Mesendoderm (in vitro differentiated cells): Measurements from ENCODE around the gene RFX2.

Experiments used
- DNase-seq: peaks from one replicate; pipeline ENCODE4 v3.0.0; 2013
- H2AK5ac ChIP-seq: 2 replicates; pipeline ENCODE4 v1.6.1; 2013; ENCODE audit warnings: low read length, inconsistent platforms
- H2BK120ac ChIP-seq: 2 replicates; pipeline ENCODE4 v1.6.1; 2013; ENCODE audit warnings: low read depth, mild to moderate bottlenecking, low read length, moderate library complexity, mixed read lengths
- H2BK15ac ChIP-seq: replicated peaks from 2 replicates; pipeline ENCODE4 v1.6.1; 2013; ENCODE audit warnings: low read depth, mild to moderate bottlenecking, moderate library complexity
- H2BK5ac ChIP-seq: 2 replicates; pipeline ENCODE4 v1.6.1; 2013; ENCODE audit warnings: low read length, inconsistent platforms
- H3K18ac ChIP-seq: 2 replicates; pipeline ENCODE4 v1.6.1; 2013; ENCODE audit warnings: mild to moderate bottlenecking, low read length, mixed read lengths
- H3K23ac ChIP-seq: one replicate; pipeline ENCODE4 v1.6.1; 2013; ENCODE audit warnings: low read length
- H3K27ac ChIP-seq: 2 replicates; pipeline ENCODE4 v1.5.1; 2013; ENCODE audit warnings: low read depth, mild to moderate bottlenecking, inconsistent platforms, low read length, moderate library complexity
- H3K27me3 ChIP-seq: 2 replicates; pipeline ENCODE4 v1.6.1; 2013; ENCODE audit warnings: low read length, control low read depth, mild to moderate bottlenecking, inconsistent platforms; ENCODE audit not compliant: insufficient read depth, poor library complexity
- H3K36me3 ChIP-seq: 2 replicates; pipeline ENCODE4 v1.6.1; 2013; ENCODE audit warnings: low read length, inconsistent platforms; ENCODE audit not compliant: control insufficient read depth, insufficient read depth
- H3K4ac ChIP-seq: one replicate; pipeline ENCODE4 v1.6.1; 2013; ENCODE audit warnings: low read depth, mild to moderate bottlenecking, low read length, moderate library complexity
- H3K4me1 ChIP-seq: 2 replicates; pipeline ENCODE4 v1.6.1; 2013; ENCODE audit warnings: low read depth, low read length, inconsistent platforms; ENCODE audit not compliant: control insufficient read depth
- H3K4me2 ChIP-seq: 2 replicates; pipeline ENCODE4 v1.6.1; 2013; ENCODE audit warnings: low read length
- H3K4me3 ChIP-seq: 2 replicates; pipeline ENCODE4 v1.5.1; 2013; ENCODE audit warnings: mild to moderate bottlenecking, low read length
- H3K56ac ChIP-seq: one replicate; pipeline ENCODE4 v1.6.1; 2013; ENCODE audit warnings: low read length
- H3K79me1 ChIP-seq: 2 replicates; pipeline ENCODE4 v1.6.1; 2013; ENCODE audit warnings: low read length, inconsistent platforms
- H3K79me2 ChIP-seq: 2 replicates; pipeline ENCODE4 v1.6.1; 2013; ENCODE audit warnings: mild to moderate bottlenecking, low read length; ENCODE audit not compliant: control insufficient read depth, insufficient read depth
- H3K9ac ChIP-seq: 2 replicates; pipeline ENCODE4 v1.6.1; 2013; ENCODE audit warnings: low read length, inconsistent platforms
- H4K5ac ChIP-seq: one replicate; pipeline ENCODE4 v1.6.1; 2013; ENCODE audit warnings: low read length
- H4K8ac ChIP-seq: one replicate; pipeline ENCODE4 v1.6.1; 2013; ENCODE audit warnings: low read depth, mild to moderate bottlenecking, control low read depth, low read length, moderate library complexity
- WGBS: extraction: QIAGEN DNeasy Blood & Tissue Kit; methylation state at CpG from one replicate; pipeline ENCODE4 v1.1.7; 2013; ENCODE audit warnings: low lambda C conversion rate, missing lambda C conversion rate; ENCODE audit not compliant: insufficient coverage; ENCODE audit errors: extremely low coverage; 5-methylcytosine and 5-hydroxymethylcytosine counted together

The RFX2 gene

DNA sequence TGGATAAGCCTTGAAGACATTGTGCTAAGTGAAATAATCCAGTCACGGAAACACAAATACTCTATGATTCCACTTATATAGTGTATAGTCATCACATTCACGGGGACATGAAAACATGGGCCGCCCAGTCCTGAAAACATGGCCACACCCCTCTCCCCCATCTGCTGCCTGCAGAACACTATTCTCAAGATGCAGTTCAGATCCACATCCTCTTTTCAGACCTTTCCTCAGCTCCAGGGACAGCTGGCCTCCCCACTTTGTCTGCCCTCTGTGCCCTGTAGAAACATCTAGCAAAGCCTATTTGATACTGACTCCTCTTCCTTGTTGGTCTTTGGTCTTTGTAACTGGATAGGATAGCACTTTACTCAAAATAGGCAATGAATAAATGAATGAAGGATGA is 8.3 kb downstream of the RFX2 start:
- H3K9ac ChIP-seq = no peak overlapping the region
- no peak overlapping the region for H3K27ac ChIP-seq
- H3K79me2 ChIP-seq = no peaks in the 10 kb centered on the region
- H2AK5ac ChIP-seq = no peak overlapping the region
- no peak overlapping the region for H4K8ac ChIP-seq
- H3K56ac ChIP-seq = no peak overlapping the region
- no peak overlapping the region for H3K4me3 ChIP-seq
- DNase-seq = no peak
- no peak overlapping the region for H2BK15ac ChIP-seq
- H3K18ac ChIP-seq = no peak overlapping the region
- no CpG with 5 or more reads among the region's 3 CpGs for WGBS
- no peak overlapping the region for H3K23ac ChIP-seq
- H4K5ac ChIP-seq = no peak overlapping the region
- H2BK120ac ChIP-seq = no peak overlapping the region
- no peaks in the 10 kb centered on the region for H3K79me1 ChIP-seq
- no peaks in the 10 kb centered on the region for H3K27me3 ChIP-seq
- H2BK5ac ChIP-seq = no peak overlapping the region
- H3K4ac ChIP-seq = no peak overlapping the region
- no peaks in the 10 kb centered on the region for H3K36me3 ChIP-seq
- no peaks in the 10 kb centered on the region for H3K4me1 ChIP-seq
- H3K4me2 ChIP-seq = no peak overlapping the region

DNA sequence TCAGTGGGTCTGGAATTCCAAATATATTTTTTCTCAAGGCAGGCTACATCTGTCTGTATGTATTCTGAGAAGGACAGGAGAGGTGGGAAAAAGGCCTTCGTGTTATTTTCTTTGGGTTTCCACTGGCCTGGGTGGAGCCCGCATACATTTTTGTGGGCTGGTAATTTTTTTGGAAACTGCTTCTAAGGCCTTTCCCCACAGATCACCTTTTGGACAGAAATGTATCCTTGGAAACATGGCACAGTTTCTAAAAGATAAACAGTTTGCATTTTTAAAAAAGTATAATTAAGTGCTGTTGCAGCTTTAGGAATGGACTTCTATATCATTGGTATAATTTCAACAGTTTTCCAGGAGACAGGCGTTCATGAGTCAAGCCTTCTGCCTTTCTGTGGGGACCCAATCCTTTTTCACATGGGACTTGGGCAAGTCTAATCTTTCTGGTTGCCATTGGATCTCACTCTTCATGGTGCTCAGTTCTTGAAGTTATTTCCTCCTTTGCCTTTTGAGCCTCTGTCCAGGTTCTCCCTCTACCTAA is 8.9 kb downstream of the RFX2 start:
- Histone ChIP-seq H2BK15ac (no peak overlapping the region), H3K23ac (no peak overlapping the region), H2AK5ac (no peak overlapping the region), H3K4me3 (no peak overlapping the region), H3K79me1 (no peaks in the 10 kb centered on the region), H2BK120ac (no peak overlapping the region), H3K4me2 (no peak overlapping the region), H3K18ac (no peak overlapping the region), H2BK5ac (no peak overlapping the region), H3K4me1 (no peaks in the 10 kb centered on the region), H4K5ac (no peak overlapping the region), H3K27me3 (no peaks in the 10 kb centered on the region), H3K27ac (no peak overlapping the region), H4K8ac (no peak overlapping the region), H3K56ac (no peak overlapping the region), H3K79me2 (no peaks in the 10 kb centered on the region), H3K4ac (no peak overlapping the region), H3K9ac (no peak overlapping the region), H3K36me3 (no peaks in the 10 kb centered on the region)
- no CpG with 5 or more reads among the region's 3 CpGs for WGBS
- no peak for DNase-seq

DNA sequence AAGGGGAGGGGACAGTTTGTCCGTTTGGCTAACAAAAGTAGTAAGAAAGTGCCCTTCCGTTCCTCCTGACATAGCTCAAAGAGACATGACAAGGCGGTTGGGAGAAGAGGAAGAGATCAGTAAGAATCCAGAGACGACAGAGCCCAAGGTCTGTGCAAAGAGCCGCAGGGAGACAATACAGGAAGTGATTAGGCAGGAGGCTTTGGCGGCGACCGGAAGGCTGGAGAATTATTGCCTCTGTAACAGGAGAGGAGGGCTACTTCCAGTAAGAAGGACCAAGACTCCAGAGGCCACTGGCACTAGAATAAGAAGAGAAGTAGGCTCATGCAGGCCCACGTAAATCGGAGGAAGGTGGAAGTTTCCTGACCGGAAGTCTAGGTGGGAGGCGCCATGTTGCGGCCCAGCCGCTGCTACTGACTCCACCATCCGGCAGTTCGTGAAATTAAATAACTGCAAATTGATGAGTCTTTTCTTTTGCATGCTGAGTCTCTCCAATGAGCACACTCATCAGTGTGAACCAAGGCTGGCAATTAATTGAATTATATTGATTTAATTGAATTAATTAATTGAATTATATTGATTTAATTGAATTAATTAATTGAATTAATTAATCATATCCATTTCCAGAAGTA is 9.9 kb downstream of the RFX2 start:
- no peak overlapping the region for H2AK5ac ChIP-seq
- H3K79me1 ChIP-seq = no peaks in the 10 kb centered on the region
- no peak overlapping the region for H3K9ac ChIP-seq
- H4K5ac ChIP-seq = no peak overlapping the region
- no peak overlapping the region for H3K27ac ChIP-seq
- no peak overlapping the region for H3K56ac ChIP-seq
- H3K79me2 ChIP-seq = no peaks in the 10 kb centered on the region
- no peaks in the 10 kb centered on the region for H3K36me3 ChIP-seq
- no peak overlapping the region for H3K18ac ChIP-seq
- no peak overlapping the region for H3K23ac ChIP-seq
- no peak overlapping the region for H2BK5ac ChIP-seq
- no CpG with 5 or more reads among the region's 16 CpGs for WGBS
- H3K4me2 ChIP-seq = no peak overlapping the region
- no peak overlapping the region for H2BK15ac ChIP-seq
- no peak overlapping the region for H2BK120ac ChIP-seq
- H3K4ac ChIP-seq = no peak overlapping the region
- no peaks in the 10 kb centered on the region for H3K27me3 ChIP-seq
- H4K8ac ChIP-seq = no peak overlapping the region
- no peak overlapping the region for H3K4me3 ChIP-seq
- DNase-seq = no peak
- no peaks in the 10 kb centered on the region for H3K4me1 ChIP-seq

DNA sequence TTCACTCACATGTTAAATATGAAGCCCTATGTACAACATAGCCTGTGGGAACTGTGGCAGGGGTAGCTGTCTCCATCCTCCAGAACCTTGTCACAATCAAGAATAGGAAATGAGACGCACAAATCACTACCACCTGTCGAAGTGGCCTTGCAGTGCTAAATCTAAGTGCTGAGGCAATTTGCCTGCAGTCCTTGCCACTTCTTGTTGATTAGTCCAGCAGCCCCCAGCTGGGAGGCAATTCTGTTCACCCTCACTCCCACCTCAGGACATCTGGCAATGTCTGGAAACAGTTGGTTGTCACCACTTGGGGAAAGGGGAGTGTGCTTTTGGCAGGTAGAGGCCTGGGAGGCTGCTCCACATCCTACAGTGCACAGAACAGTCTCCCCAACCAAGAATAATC is 10.7 kb downstream of the RFX2 start:
- H2BK15ac ChIP-seq = no peak overlapping the region
- WGBS = no CpG with 5 or more reads among the region's 2 CpGs
- H3K9ac ChIP-seq = no peak overlapping the region
- H3K4ac ChIP-seq = no peak overlapping the region
- H3K4me1 ChIP-seq = no peaks in the 10 kb centered on the region
- no peaks in the 10 kb centered on the region for H3K36me3 ChIP-seq
- H3K79me1 ChIP-seq = no peaks in the 10 kb centered on the region
- no peak overlapping the region for H4K5ac ChIP-seq
- no peak overlapping the region for H3K27ac ChIP-seq
- DNase-seq = no peak
- H3K4me3 ChIP-seq = no peak overlapping the region
- H2BK5ac ChIP-seq = no peak overlapping the region
- no peak overlapping the region for H3K23ac ChIP-seq
- no peak overlapping the region for H3K18ac ChIP-seq
- H3K56ac ChIP-seq = no peak overlapping the region
- H3K79me2 ChIP-seq = no peaks in the 10 kb centered on the region
- H4K8ac ChIP-seq = no peak overlapping the region
- H2AK5ac ChIP-seq = no peak overlapping the region
- H3K4me2 ChIP-seq = no peak overlapping the region
- H3K27me3 ChIP-seq = no peaks in the 10 kb centered on the region
- H2BK120ac ChIP-seq = no peak overlapping the region

DNA sequence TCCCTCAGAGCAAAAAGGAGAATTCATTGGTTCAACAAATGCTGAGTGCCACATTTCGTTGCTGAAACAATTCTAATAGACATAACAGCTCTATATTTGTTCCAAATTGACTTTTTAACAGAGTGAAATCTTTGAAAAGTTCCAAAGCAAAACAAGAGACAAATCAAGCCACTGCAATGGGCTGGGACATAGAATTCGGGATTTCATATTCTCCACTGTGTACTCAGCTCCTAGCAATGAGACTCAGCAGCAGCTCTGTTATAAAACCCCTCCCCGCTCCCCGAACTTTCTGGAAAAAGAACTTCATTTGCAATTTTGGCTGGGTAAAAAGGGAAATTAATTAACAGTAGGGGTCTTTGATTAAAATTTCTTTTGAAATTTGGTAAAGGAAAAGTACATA is 11.3 kb downstream of the RFX2 start:
- no CpG with 5 or more reads among the region's 4 CpGs for WGBS
- H3K56ac ChIP-seq = no peak overlapping the region
- H3K4me3 ChIP-seq = no peak overlapping the region
- no peaks in the 10 kb centered on the region for H3K79me2 ChIP-seq
- H3K27me3 ChIP-seq = no peaks in the 10 kb centered on the region
- H3K23ac ChIP-seq = no peak overlapping the region
- no peak overlapping the region for H2BK120ac ChIP-seq
- no peaks in the 10 kb centered on the region for H3K79me1 ChIP-seq
- no peak overlapping the region for H4K8ac ChIP-seq
- H3K18ac ChIP-seq = no peak overlapping the region
- DNase-seq = no peak
- no peak overlapping the region for H2AK5ac ChIP-seq
- H3K4me2 ChIP-seq = no peak overlapping the region
- H2BK5ac ChIP-seq = no peak overlapping the region
- H3K27ac ChIP-seq = no peak overlapping the region
- no peak overlapping the region for H4K5ac ChIP-seq
- H3K9ac ChIP-seq = no peak overlapping the region
- H3K4me1 ChIP-seq = no peaks in the 10 kb centered on the region
- H3K4ac ChIP-seq = no peak overlapping the region
- H2BK15ac ChIP-seq = no peak overlapping the region
- H3K36me3 ChIP-seq = no peaks in the 10 kb centered on the region

DNA sequence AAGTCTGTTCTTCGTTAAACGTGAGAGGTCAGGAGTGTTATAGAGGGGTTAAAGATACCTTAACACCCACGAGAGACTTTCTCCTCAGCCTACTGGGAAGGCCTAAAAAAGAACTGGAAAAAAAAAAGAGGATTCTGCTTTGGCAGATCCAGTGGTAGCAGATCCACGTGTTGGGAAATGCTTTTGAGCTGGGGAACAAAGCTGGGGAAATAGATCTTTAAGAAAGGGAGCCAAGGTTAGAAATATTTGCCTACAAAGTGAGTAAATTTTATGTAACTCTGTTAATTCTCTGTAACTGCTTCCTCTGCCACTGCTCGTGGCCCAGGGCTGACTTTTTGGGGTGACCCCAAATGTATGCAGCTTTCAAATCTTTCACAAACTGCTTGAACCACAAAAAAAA is 11.7 kb downstream of the RFX2 start:
- Histone ChIP-seq H4K8ac (no peak overlapping the region), H3K23ac (no peak overlapping the region), H3K4ac (no peak overlapping the region), H2AK5ac (no peak overlapping the region), H2BK120ac (no peak overlapping the region), H3K79me2 (no peaks in the 10 kb centered on the region), H3K79me1 (no peaks in the 10 kb centered on the region), H3K18ac (no peak overlapping the region), H3K4me3 (no peak overlapping the region), H3K56ac (no peak overlapping the region), H3K9ac (no peak overlapping the region), H3K27ac (no peak overlapping the region), H3K4me2 (no peak overlapping the region), H3K36me3 (no peaks in the 10 kb centered on the region), H2BK5ac (no peak overlapping the region), H4K5ac (no peak overlapping the region), H3K4me1 (no peaks in the 10 kb centered on the region), H2BK15ac (no peak overlapping the region), H3K27me3 (no peaks in the 10 kb centered on the region)
- no peak for DNase-seq
- WGBS = no CpG with 5 or more reads among the region's 5 CpGs
